ENCODE measurements around the gene FAM219A.
A peak's percentile ranks its signal among the peaks of the same experiment; 100 is the strongest.
"Not testable (repeated sequence)": the region's sequence is repeated elsewhere in the genome, so short reads cannot be mapped to it uniquely, and the experiment has no call there.

FAM219A gene

DNA sequence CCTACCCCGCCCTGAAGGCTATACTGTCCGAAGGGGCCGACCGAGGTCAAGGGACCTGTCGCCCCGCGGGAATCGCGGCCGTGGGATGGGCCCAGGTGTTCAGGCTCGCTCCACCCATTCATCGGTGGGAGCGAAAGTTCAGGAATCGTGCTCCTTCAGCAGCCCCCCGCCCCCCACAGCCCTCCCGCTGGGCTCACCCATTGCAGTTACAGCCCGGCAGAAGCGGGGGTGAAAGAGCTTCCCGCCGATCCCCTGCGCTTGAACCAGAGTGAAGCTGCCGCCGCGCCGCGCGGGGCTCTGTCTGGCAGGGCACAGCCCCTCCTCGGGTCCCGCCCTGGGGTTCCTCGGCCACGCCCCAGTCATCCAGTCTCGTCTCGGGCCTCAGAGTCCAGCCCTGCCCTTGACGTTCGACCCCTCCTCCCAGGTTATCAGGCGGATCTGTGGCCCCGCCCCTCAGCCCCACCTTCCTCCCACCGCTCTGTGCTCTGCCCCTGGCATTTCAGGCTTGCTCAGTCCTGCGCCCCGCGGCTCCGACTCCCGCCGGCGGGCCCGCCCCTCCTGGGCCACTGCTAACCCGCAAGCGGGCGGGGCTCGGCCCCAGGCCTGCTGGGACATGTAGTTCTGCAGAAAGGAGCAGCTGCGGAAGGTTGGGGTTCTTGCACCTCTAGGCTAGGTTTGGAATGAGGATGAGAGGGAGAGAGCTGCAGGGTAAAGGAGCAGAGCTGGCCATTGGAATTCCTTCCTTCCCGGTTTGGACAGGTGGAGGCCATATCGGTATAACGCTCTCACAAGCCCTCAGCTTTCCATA, 81.6 kb downstream of the FAM219A start, which contains the start of gene MYORG:
Gene MYORG (minus strand): TSS at position 303 of the 808 bp plus-strand sequence. CDS start 3,955 bp downstream, outside the sequence.
- DNase-seq (ENCODE audit: low spot score), result peak; percentile 94

DNA sequence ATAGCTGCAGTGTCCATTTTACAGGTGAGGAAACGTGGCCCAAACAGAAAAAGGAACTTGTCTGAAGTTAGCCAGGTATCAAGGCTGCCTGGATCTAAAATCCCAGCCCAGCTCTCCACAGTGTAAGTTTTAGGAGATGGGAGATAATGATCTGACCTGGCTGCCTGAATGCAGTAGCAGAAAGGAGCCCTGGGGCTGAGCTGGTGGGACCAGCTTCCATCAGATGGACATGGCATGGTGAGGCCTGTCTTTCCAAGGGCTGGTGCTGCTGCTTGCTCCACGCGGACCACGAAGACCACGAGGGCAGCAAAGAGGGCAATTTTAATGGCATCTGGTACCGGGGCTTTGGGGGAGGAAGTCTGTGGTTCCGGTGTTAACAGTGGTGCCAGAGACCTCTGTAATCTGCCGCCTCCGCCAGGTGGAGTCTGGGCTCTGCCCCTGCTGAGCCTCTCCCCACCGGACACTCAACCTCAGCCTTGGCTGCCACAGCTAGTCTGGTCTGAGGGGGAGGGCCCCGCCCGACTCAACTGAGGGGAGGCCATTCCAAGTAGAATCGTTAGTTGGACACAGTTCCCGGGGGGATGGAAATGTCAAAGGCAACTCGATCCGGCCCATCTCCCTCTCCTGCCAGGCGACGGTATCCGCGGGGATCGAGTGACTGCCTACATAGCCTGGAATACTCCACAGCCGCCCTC, 82.3 kb downstream of the FAM219A start:
- DNase-seq (ENCODE audit: low spot score), result no peak

DNA sequence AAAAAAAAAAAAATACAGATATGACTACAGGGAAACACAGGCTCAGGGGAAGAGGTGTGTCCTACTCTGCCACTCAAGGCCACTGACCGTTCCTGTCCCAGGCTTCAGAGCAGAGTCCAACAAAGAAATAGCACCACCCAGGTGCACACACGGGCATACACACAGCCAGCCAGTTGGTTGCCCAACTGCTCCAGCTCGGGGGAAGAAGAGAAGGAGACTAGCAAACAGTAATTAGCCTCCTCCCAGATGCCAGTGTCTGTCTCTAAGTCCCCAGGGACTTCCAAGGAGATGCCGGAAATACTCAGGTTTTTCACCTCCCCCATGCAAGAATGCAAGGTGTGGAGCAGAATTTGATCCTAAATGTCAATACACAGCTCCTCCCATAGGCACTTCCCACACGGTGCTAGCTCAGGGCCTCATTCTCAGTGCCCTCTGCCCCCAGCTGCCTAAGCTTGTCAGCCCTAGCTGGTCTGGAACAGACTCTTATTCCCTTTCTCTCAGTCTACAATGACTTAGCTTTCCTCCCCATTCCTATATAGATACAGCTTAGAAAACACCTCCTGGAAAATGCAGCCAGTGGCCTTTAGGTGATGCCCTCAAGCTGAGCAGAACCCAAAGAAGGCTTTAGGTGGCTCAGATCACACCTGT, 83.3 kb downstream of the FAM219A start:
- no peak for DNase-seq (ENCODE audit: low spot score)

DNA sequence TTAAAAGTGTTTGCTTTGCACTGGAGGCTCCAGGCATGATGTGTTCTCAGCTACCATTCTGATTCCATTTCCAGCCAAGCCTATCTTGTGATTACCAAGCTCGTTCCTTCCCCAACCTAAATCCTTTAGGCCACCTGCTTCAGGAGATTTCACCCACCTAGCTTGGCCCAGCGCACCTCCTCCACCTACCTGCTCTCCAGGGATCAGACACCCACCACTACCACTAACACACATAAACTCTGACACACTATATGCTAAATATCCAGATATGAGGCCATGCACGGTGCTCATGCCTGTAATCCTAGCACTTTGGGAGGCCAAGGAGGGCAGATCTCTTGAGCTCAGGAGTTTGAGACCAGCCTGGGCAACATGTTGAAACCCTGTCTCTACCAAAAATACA, 84.0 kb downstream of the FAM219A start:
- DNase-seq (ENCODE audit: low spot score), result no peak

DNA sequence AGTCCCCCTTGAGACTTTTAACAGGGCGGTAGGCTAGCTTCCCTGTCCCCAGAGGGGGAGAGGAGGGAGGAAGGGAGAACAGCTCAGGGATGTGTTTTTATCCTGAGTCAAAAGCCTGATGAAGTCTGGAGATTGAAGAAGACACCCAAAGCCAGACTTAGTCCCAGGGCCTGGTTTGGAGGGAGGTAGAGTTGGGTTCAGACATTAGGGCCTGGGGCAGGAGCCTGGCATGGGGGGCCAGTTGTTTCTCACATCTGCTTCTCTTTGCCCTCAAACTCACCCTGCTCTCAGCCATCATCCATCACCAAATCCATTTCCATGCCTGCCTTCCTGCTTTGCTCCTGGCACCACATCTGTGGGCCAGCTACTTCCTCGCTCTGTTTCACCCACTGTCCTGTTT, 84.6 kb downstream of the FAM219A start:
- no peak for DNase-seq (ENCODE audit: low spot score)

DNA sequence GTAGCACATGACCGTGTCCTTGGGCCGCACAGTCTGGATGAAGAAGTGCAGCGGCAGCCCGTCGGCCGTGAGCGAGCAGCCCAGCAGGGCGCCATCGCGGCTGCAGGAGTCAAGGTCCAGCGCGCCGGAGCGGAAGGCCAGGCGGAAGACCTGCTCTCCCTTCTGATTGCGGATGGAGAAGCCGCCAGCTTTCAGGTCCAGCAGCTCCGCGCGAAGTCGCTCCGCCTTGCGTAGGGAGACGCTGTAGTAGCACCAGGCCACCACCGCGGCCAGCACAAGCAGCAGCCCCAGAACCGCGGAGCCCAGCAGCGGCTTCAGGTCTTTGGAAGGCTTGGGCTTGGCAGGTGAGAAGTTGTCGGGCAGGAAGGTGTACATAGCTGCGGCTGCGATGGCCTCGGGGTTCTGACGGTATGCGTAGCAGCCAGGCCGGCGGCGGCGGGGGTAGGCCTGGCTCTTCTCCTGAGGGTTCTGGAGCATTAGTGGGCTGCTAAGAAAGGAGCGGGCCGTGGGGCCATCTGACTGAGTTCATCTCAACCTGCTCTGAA, 85.8 kb downstream of the FAM219A start:
- DNase-seq (ENCODE audit: low spot score), result no peak

DNA sequence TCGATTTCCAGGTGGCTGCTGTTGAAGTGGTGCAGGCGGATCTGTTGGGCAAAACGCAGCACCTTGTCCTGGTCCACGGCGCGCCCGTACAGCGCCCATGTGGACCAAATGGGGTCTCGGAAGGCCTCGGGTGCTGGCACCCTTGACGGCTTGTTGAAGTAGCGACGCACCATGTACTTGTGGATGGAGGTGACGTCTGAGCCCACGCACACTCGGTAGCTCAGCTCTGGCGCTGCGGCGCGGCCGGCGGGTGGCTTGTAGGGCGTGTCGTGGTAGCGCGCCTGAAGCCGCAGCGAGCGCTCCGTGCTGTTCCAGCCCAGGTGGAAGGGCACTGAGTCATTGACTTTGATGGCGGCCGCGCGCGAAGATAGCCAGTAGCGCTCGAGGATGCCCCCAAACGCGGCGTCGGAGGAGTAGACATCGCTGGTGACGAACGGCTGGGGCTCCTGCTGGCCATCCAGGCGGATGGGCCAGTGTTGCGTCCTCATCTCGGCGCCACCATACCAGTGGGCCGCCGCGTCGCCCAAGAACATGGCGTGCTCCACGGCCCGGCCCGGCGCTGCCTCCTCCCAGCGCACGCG, 86.4 kb downstream of the FAM219A start:
- DNase-seq (ENCODE audit: low spot score), result no peak

DNA sequence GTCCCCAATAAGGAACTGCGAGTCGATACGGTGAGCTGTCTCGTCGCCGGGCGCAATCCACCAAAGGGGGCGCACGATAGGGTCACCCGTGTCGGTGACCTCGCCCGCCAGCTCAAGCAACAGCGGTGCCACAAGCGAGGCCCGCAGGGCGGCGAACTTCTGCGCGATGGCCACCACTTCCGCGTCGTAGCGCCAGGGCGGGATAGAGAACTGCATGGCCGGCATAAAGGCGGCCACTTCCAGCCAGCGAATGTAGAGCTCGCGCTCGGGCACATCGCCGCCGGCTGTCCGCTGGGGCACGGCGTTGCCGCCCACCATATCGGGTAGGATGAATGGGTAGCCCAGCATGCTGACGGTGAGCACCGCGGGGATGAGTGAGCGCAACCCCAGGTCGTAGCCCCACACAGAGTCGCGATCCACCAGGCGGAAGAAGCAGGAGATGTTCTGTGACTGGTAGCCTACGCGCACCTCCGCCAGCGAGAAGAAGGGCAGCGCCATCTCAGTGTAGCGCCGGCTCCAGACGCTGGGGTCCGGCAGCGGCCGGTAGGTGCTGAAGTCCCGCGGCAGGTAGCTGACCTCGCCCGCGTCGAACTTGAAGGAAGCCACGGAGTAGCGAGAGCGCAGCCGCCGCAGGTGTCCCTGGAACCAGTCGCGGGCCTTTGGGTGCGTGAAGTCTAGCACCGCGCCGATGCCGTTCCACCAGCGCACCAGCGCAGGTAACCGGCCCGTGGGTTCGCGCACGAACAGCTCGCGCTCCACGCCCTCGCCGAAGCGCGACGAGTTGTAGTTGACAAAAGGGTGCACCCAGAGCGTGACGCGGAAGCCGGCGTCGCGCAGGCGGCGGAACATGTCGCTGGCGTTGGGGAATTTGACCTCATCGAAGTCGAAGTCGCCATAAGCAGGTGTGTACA, 87.1 kb downstream of the FAM219A start:
- no peak for DNase-seq (ENCODE audit: low spot score)

DNA sequence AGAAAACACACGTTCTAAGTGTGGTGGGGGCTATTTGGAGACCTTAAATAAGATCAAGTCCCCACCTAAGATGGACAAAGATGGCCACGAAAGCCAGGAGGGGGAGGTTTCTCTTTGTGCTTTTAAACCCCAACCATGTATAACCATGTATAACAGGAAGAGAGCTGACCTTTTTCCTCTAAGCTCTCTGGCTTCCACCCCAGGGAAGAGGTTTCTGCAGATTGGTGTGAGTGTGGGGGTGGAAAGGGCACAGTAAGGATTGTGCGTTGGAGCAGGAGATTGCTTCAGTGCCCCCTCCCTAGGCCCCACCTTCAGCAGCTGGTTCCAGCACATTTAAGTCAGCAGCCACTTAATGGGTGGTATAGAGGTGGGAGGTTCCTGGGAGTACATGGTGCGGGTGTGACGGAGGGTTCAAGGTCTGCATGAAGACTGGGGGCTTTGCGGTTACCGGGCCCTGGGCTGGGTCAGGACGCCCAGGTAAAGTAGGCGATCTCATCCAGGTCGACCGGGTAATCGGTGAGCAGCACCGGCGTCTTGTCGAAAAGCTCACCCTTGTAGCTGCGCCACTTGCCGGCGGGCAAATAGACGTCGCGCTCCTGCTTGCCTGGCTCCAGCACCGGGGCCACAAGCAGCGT, 87.9 kb downstream of the FAM219A start:
- no peak for DNase-seq (ENCODE audit: low spot score)

DNA sequence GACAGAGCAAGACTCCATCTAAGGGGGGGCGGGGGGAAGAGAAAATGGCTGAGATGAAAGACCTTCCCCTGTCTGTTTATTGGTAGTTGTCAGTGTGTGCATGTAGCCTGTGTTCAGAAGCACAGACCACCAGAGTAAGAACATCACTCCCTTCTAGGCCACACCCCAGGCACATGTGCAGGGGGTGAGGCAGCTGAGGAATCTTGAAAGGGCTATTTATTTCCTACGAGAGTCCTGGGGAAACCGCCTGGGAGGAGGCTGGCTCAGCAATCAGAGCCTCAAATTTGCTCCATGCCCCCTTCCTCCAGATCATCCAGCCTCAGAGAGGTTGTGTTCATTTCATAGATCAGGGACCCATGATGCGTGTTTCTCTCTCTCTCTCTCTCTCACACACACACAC, 88.7 kb downstream of the FAM219A start:
- DNase-seq (ENCODE audit: low spot score), result no peak

DNA sequence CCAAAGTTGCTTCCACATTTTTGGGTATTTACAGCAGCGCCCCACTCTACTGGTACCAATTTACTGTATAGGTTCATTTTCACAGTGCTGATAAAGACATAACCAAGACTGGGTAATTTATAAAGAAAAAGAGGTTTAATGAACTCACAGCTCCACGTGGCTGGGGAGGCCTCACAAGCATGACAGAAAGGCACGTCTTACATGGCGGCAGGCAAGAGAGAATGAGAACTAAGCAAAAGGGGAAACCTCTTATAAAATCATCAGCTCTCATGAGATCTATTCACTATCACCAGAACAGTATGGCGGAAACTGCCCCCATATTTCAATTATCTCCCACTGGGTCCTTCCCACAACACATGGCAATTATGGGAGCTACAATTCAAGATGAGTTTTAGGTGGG, 89.6 kb downstream of the FAM219A start:
- DNase-seq (ENCODE audit: low spot score), result not testable (repeated sequence)

DNA sequence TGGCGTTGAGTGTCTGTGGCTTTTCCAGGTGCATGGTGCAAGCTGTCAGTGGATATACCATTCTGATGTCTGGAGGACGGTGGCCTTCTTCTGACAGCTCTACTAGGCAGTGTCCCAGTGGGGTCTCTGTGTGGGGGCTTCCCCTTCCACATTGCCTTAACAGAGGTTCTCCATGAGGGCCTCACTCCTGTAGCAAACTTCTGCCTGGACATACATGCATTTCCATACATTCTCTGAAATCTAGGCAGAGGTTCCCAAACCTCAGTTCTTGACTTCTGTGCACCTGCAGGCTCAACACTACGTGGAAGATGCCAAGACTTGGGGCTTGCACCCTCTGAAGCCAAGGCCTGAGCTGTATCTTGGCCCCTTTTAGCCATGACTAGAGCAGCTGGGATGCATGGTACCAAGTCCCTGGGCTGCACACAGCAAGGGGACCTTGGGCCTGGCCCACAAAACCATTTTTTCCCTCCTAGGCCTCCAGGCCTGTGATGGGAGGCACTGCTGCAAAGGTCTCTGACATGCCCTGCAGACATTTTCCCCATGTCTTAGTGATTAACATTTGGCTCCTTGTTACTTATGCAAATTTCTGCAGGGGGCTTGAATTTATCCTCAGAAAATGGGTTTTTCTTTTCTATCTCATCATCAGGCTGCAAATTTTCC, 90.5 kb downstream of the FAM219A start:
- not testable (repeated sequence) for DNase-seq (ENCODE audit: low spot score)

DNA sequence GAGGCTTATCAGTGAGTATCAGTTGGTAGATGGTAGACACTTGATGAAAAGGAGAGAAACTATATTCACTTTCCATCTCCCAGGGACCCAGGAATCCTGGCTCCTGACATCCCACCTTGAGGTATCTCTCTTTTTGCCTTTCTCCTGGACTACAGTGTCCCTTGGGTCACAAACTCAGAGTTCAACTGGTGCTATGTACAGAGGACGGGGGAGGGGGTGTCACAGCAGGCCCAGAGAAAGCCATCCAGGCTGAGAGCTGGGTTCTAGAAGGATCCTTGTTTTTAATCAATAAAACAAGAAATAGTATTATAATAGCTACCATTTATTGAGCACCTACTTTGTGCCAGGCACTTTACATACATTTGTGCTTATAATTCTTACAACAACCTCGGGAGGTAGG, 92.0 kb downstream of the FAM219A start:
- DNase-seq (ENCODE audit: low spot score), result no peak

DNA sequence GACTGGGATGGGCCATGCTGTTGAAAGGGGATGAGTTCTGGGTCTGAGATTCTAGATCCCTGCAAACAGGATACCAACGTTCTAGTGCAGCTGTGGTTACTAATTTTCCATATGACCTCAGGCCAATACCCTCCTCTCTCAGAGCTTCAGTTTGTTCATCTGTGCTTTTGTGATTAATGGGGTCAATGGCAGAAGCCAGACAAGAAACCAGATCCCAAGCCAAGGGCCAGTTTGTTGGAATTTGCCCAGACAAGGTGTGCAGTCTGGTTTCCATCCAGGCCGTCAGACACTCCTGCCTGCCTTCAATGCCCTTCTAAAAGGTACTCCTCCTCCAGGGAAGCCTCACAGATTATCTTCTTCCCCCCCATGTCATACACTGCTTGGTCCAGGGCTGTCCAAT, 93.1 kb downstream of the FAM219A start:
- DNase-seq (ENCODE audit: low spot score), result no peak

DNA sequence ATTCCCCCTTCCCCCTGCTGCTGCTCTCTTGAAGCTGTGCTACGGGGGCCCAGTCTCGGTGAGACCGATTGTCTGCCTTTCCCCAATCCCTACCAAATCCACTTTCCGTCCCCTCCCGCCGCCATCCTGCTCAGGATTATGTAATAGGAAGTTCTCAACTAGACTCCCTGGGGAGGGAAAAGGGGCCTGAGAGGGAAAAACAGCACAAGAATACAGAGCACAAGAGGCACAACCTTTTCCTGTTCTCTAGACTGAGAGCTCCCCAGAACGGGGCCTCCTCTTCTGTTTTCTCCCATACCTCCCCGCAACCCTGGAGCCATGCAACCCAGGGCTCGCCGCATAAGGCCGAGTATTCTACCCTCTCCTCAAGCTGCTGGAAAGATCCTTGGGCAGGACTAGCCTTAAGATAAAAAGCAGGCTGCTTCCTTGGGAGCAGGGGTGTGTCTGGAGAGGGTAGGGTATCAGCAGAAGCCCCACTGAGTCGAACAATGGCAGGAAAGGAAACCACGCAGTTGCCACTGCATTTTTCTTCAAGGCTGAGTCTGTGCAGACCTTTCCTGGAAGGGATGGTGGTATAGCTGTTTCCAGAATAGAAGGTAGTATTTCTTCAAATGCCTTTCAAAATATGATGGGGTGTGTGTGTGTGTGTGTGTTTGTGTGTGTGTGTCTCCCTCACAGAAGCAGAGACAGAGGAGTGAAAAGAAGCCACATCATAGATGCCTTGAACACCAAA, 94.6 kb downstream of the FAM219A start:
- DNase-seq (ENCODE audit: low spot score), result no peak

DNA sequence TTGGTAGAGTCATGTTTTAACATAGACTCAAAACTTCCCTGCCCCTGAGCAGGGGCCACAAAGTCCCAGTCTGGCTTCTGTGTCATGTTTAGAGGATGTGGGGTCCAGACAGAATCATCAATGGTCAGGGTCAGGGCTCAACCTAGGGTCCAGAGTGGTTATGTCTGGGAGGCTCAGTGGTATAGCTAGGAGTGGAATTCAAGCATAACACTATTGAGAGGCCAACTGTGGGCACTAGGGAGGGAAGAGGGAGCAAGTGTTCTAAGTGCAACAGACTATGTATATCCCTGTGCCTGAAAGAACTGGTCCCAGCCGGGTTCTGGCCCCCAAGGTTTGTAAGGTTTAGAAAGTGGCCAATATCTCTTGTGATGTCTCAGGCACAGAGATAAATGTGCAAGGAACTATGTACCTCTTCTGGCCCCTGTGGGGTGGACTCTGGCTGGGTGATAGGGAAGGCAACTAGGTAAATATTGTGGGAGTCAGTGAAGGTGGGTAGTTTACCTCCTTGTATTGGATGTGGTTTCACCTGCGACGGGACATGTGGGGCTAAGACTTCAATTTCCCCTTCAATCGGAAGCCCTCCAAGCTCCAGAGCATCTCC, 95.7 kb downstream of the FAM219A start:
- DNase-seq (ENCODE audit: low spot score), result no peak

DNA sequence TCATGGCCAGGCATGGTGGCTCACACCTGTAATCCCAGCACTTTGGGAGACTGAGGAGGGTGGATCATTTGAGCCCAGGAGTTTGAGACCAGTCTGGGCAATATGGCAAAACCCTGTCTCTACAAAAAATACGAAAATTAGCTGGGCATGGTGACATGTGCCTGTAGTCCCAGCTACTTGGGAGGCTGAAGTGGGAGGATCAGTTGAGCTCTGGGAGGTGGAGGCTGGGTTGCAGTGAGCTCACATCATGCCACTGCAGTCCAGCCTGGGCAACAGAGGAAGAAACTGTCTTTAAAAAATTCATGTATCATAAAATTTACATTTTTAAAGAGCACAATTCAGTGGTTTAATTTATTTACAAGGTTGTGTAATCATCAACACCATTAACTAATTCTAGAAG, 105.4 kb downstream of the FAM219A start:
- DNase-seq (ENCODE audit: low spot score), result not testable (repeated sequence)

DNA sequence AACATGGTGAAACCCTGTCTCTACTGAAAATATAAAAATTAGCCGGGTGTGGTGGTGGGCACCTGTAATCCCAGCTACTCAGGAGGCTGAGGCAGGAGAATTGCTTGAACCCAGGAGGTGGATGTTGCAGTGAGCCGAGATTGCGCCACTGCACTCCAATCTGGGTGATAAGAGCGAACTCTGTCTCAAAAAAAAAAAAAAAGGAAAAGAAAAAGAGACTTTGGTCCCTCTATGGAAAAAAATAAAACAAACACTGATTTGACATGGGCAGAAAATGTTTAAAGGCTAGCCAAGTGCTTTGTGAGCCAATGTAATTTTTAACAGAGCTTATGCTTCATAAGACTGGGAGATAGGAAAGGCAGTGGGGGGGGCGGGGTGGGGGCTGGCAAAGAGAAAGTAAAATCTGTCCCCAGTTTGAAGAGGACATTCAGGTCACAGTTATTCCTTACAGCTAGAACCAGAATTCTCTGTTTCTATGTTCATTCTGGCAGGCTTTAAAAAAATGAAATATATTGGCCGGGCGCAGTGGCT, 106.2 kb downstream of the FAM219A start:
- not testable (repeated sequence) for DNase-seq (ENCODE audit: low spot score)

DNA sequence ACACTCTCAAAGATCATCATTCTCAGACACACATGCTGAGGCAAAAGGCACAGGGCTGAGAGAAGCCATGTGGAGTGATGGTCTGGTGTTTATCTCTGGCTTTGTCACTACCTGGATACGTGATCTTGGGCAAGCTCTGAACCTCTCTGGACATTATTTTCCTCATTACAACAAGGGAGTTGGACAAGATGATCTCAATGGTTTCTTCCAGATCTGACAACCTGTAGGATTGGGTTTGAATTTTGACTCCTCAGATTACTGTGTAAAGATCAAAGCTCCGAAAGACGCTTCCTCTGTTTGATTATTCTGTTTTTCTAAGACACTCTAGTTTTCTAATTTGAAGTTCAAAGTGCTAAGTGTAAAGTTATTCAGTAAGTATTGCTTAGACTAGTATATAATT, 109.0 kb downstream of the FAM219A start:
- DNase-seq (ENCODE audit: low spot score), result no peak

Data from AG08396 (cell line).